Measurements from ENCODE around the gene COL11A2.

DNA sequence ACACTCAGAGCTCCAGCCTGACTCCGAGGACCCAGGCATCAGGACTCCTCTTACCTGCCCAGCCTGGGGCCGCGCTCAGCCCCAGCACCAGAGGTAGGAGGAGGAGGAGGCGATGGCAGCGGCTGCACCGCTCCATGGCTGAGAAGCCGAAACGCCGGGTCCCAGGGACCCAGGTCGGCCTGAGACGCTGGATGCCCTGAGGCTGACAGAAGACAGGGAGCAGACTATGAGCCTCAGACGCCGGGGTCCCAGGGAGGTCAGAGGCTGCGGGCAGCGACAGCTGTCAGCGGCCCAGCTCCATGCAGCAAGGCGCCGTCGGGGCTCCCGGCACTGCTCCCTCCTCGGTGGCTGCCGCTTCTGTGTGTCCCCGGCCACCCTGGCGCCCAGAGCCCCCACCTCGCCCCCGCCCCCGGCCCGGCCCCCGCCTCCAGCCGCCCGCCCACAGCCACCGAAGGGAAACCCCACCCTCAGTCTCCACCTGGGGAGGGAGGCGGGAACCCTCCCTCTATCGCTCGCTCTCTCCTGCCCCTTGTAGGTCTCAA lies at the start of gene COL11A2:
- TF ChIP-seq CTCF (IDR thresholded peaks at IDR 0.05) (no peak), POLR2A (IDR thresholded peaks at IDR 0.05) (no peak)
